NT2/D1 (cell line): Measurements from ENCODE around the gene DDX31.
"Not testable (repeated sequence)": the region's sequence is repeated elsewhere in the genome, so short reads cannot be mapped to it uniquely, and the experiment has no call there.

Source experiments
- DNase-seq: peaks from one replicate; pipeline ENCODE4 v3.0.0-alpha.2; 2011; ENCODE audit warnings: low read depth, low spot score
- H3K27me3 ChIP-seq: 2 replicates; pipeline ENCODE4 v1.6.0; 2011; ENCODE audit warnings: mild to moderate bottlenecking; ENCODE audit not compliant: insufficient read length, insufficient read depth
- H3K36me3 ChIP-seq: 2 replicates; pipeline ENCODE4 v1.6.1; 2011; ENCODE audit warnings: mild to moderate bottlenecking, low read length, mixed read lengths; ENCODE audit not compliant: insufficient read depth, insufficient read length
- H3K4me1 ChIP-seq: 2 replicates; pipeline ENCODE4 v1.5.1; 2011; ENCODE audit not compliant: insufficient read depth, insufficient read length
- H3K4me3 ChIP-seq: 2 replicates; pipeline ENCODE4 v1.5.1; 2011; ENCODE audit warnings: low read depth; ENCODE audit not compliant: insufficient read length
- H3K9ac ChIP-seq: 2 replicates; pipeline ENCODE4 v1.6.0; 2011; ENCODE audit warnings: low read depth; ENCODE audit not compliant: insufficient read length
- H3K9me3 ChIP-seq: 2 replicates; pipeline ENCODE4 v1.5.1; 2011; ENCODE audit warnings: mild to moderate bottlenecking, low read length; ENCODE audit not compliant: insufficient read depth
- SUZ12 ChIP-seq: IDR thresholded peaks from 2 replicates; pipeline ENCODE4 v1.6.1; 2011; ENCODE audit not compliant: insufficient read length, insufficient read depth; ENCODE audit errors: extremely low read depth
- YY1 ChIP-seq: IDR thresholded peaks from 2 replicates; pipeline ENCODE4 v1.6.1; 2011; ENCODE audit not compliant: insufficient read length, insufficient read depth
- ZNF274 ChIP-seq: IDR thresholded peaks from 2 replicates; pipeline ENCODE4 v1.6.1; 2011; ENCODE audit warnings: mild to moderate bottlenecking, low read depth, low read length

DDX31 gene

DNA sequence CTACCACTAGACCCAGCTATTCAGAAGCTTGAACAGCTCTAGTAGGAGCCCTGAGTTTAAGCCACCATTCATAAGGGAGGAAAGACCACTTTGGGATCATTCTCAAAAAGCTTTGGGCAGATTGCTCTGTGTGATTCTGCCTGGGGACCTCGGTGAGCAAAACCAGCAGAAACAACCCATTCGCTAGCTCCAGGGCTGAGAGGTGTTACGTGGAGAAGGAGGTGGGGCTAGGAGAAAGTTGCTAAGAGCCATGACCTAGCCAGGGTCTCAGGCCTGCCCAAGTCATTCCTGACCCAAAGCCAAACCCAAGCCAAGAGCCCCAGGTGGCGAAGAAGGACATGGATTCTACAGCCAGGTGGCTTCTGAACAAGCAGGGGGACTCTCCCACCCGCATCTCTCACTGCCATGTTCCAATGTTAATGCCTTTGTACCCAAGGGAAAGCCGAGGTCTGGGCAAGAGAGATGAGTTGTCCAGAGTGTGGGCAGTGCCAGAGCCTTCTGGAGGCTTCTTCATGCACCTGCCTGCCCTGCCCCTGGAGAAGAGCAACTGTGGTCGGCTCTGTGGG is 91.3 kb downstream of the DDX31 start:
- Histone ChIP-seq H3K9me3 (no peaks in the 10 kb centered on the region), H3K27me3 (peaks cover 86% of the 10 kb centered on the region), H3K4me3 (no peak overlapping the region), H3K4me1 (peaks cover 16% of the 10 kb centered on the region), H3K36me3 (no peaks in the 10 kb centered on the region), H3K9ac (no peak overlapping the region)
- TF ChIP-seq YY1 (no peak), ZNF274 (no peak), SUZ12 (no peak)
- no peak for DNase-seq

DNA sequence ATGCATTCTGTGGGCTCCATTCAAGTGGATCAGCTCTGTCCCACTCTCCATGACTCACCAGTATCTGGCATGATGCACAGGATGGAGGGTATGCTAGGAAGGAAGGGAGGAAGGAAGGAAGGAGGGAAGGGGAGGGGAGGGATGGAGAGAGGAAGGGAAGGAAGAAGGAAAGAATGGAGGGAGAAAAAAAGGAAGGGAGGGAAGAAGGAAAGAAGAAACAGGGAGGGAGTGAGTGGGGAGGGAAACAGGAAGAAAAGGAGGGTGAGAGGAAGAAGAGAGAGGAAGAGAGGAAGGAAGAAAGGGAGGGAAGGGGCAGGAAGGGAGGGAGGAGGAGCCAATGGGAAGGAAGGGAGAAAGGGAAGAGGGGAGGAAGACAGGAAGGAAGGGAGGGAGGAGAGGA is 92.7 kb downstream of the DDX31 start:
- no peak overlapping the region for H3K4me3 ChIP-seq
- TF ChIP-seq SUZ12 (no peak), ZNF274 (no peak), YY1 (no peak)
- peaks cover 74% of the 10 kb centered on the region for H3K27me3 ChIP-seq
- no peak overlapping the region for H3K9ac ChIP-seq
- no peak for DNase-seq
- H3K36me3 ChIP-seq: no peaks in the 10 kb centered on the region
- H3K9me3 ChIP-seq: no peaks in the 10 kb centered on the region
- H3K4me1 ChIP-seq: peaks cover 13% of the 10 kb centered on the region

DNA sequence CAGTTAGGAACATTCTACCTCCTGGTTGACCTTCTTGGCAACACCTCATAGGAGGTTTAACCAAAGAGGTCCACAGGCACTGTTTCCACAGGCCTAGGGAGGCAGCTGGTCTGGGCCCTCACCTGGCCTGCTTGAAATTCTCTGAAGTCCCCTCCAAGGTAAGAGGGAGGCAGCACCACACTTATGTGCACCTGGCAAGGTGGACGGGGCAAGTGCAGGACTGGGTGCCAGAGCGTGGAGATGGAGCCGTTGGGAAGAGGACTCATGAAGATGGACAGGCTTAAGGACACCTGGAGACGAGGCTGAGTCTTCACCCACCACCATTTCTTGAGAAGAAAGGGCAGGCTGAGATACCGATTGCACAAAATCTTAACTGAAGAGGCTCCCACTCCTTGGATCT is 94.0 kb downstream of the DDX31 start:
- Histone ChIP-seq H3K27me3 (peaks cover 60% of the 10 kb centered on the region), H3K4me1 (peaks cover 6% of the 10 kb centered on the region), H3K9ac (peak overlapping the region; percentile 26), H3K4me3 (no peak overlapping the region), H3K36me3 (no peaks in the 10 kb centered on the region), H3K9me3 (no peaks in the 10 kb centered on the region)
- TF ChIP-seq YY1 (no peak), ZNF274 (no peak), SUZ12 (no peak)
- no peak for DNase-seq

DNA sequence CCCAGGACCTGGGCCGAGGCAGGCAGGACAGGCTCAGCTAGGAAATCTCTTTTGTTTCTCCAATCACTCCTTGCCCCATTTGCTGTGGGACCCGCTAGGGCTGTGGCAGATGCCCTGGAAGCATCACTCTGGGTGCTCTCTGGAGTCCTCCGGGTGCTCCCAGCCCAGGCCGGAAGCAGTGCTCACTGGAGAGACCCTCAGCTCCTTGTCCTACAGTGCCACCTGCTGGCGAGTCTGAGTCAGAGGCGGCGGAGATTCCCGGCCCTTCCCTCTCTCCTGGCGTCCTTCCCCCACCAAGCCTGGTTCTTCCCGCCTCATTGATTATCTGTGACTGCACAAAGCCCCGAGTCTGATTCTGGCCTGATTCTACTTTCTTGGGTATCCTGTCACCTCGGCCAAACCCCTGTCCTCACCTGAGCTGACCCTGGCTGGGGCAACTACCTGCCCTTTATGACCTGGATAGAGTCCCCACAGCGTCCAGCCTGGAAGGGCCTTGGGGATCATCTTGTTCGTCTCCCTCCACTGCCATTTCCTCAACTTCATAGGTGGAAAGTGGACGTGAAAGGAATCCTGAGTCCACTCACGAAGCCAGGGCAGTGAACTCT is 94.7 kb downstream of the DDX31 start:
- peaks cover 53% of the 10 kb centered on the region for H3K27me3 ChIP-seq
- peak; percentile 68 for DNase-seq

DNA sequence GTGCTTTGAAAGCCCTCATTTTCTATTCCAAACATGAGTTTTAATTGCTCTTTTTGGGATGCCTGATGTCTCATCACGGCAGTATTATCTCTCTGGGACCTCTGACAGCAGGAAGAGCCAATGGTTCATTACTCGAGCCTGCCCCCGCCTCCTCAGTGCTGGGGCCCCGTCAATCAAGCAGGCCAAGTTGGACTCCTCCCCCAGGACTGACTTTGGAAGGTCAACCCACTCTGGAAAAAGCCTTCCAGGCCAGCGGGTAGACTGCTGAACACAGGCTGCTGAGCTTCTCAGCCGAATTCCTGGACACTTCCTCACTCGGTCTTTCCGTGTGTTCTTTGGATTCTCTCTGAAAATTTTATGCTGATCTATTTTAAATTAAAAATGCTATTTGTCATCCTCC is 96.9 kb downstream of the DDX31 start:
- DNase-seq: no peak
- peaks cover 2% of the 10 kb centered on the region for H3K4me1 ChIP-seq
- no peaks in the 10 kb centered on the region for H3K9me3 ChIP-seq
- H3K9ac ChIP-seq: no peak overlapping the region
- no peaks in the 10 kb centered on the region for H3K36me3 ChIP-seq
- H3K27me3 ChIP-seq: peaks cover 32% of the 10 kb centered on the region
- no peak overlapping the region for H3K4me3 ChIP-seq
- TF ChIP-seq SUZ12 (no peak), YY1 (no peak), ZNF274 (no peak)

More for the DNA sequence above, 94.7 kb downstream of the DDX31 start:
- Histone ChIP-seq H3K9me3 (no peaks in the 10 kb centered on the region), H3K9ac (no peak overlapping the region), H3K36me3 (no peaks in the 10 kb centered on the region), H3K4me3 (no peak overlapping the region), H3K4me1 (peaks cover 5% of the 10 kb centered on the region)
- no peak for TF ChIP-seq YY1

DNA sequence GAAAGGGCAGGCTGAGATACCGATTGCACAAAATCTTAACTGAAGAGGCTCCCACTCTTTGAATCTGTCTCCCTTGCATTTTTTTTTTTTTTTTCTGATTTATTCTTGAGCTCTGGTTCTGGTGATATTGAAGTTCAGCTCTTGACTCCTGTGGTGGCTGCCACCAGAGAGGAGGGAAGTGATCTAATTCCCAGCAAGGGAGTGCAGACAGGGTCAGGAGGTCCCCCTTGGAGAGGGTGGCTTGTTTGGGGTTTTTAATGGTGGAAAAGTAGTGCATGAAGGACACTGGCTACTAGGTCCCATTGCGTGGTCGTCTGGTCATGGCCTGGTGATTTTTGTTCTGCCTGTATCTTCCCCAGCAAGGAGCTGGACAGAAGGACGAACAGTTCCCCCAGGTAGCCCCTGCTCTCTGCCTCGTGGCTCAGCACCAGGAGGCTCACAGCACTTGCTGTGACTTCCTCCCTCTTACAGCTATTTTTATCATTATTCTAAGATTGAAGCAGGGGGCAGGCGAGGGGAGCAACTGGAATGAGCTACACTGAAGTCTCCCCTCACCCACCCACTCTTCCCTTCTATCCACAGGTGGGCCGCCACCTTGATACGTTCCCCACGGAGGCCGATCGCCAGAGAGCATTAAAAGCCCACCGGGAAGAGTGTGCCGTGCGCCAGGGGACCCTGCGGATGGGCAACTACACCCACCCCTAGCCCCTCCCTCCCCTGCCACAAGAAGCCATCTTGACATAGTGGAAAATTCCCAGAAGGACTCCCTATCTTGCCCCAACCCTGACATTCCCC is 97.8 kb downstream of the DDX31 start:
- Histone ChIP-seq H3K9ac (peak overlapping the region; percentile 6), H3K4me1 (peaks cover 2% of the 10 kb centered on the region), H3K4me3 (no peak overlapping the region), H3K27me3 (peaks cover 22% of the 10 kb centered on the region), H3K36me3 (no peaks in the 10 kb centered on the region), H3K9me3 (no peaks in the 10 kb centered on the region)
- no peak for DNase-seq
- no peak for TF ChIP-seq SUZ12
- TF ChIP-seq ZNF274: no peak
- no peak for TF ChIP-seq YY1

DNA sequence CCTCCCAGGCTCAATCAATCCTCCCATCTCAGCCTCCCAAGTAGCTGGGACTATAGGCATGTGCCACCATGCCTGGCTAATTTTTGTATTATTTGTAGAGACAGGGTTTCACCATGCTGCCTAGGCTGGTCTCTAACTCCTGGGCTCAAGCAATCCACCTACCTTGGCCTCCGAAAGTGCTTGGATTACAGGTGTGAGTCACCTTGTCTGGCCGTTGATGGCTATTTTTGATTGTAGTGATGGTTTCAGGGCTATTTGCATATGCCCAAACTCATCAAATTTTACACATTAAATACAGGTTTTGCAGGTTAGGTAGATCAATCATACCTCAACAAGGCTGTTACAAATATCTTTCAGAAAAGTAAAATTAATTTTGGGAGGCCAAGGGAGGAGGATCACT is 101.0 kb downstream of the DDX31 start:
- H3K36me3 ChIP-seq, H3K27me3 ChIP-seq, DNase-seq, H3K9ac ChIP-seq, H3K9me3 ChIP-seq, H3K4me3 ChIP-seq, H3K4me1 ChIP-seq: not testable (repeated sequence)
